H1 (cell line): ENCODE measurements around the gene HS6ST3.

ENCODE experiments used
- CTCF ChIP-seq, 3 experiments: IDR thresholded peaks; 1 replicate in 2 of 3; 2 replicates in 1 of 3; pipeline versions ENCODE4 v1.5.1 to v1.6.1; 2011; ENCODE audit warnings: low read length in 3 of 3, mild to moderate bottlenecking in 3 of 3, inconsistent platforms in 2 of 3, low read depth in 1 of 3, moderate library complexity in 1 of 3; ENCODE audit not compliant: insufficient read depth in 1 of 3; ENCODE audit errors: control extremely low read depth in 1 of 3
- EGR1 ChIP-seq: IDR thresholded peaks from 2 replicates; pipeline ENCODE4 v1.6.1; 2011; ENCODE audit warnings: low read depth, low read length, borderline replicate concordance
- EP300 ChIP-seq, 2 experiments: IDR thresholded peaks; 1 replicate in 1 of 2; 2 replicates in 1 of 2; pipeline ENCODE4 v1.6.1; 2011 to 2012; ENCODE audit warnings: low read depth in 2 of 2, low read length in 2 of 2, mild to moderate bottlenecking in 2 of 2, borderline replicate concordance in 1 of 2, inconsistent platforms in 1 of 2, moderate library complexity in 1 of 2
- RAD21 ChIP-seq, 2 experiments: IDR thresholded peaks in 1 of 2; conservative IDR thresholded peaks in 1 of 2; 2 replicates each; pipeline ENCODE4 v1.6.1; 2011; ENCODE audit warnings: low read depth in 2 of 2, low read length in 2 of 2, improper control_type of control experiment in 1 of 2, inconsistent platforms in 1 of 2, mild to moderate bottlenecking in 1 of 2, moderate library complexity in 1 of 2
- TAF7 ChIP-seq: optimal IDR thresholded peaks from 2 replicates; pipeline ENCODE3; 2011; ENCODE audit warnings: low read depth, mild to moderate bottlenecking, inconsistent platforms, low read length, moderate library complexity, borderline replicate concordance

DNA sequence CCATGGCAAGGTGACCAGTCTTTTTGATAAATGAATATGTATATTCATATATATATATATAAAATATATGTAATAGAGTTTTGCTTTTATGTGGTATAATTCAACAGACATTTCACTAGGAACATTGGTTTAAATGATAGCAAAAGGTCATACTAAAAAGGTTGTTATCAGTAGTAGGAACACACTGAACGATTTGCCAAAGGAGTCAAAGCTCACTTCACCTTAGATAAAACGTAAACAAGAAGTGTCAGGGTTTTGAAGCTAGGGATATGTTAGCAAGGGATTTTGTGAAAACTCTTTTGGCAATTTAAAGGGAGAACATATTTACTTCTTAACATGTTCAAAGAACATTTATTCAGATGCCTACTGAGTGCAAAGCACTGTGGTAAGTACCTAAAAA is 8.0 kb upstream of the HS6ST3 start:
- TF ChIP-seq CTCF (IDR thresholded peaks at IDR 0.05; ENCODE audit: control extremely low read depth in 1 of 3, insufficient read depth in 1 of 3, low read depth in 1 of 3, low read length in 3 of 3) = no peak
- TF ChIP-seq RAD21 (IDR thresholded peaks at IDR 0.05 in 1 of 2, conservative IDR thresholded peaks at IDR 0.05 in 1 of 2; ENCODE audit: low read depth in 2 of 2, low read length in 2 of 2) = no peak
- no peak for TF ChIP-seq TAF7
- TF ChIP-seq EGR1 = no peak
- TF ChIP-seq EP300 (IDR thresholded peaks at IDR 0.05; ENCODE audit: borderline replicate concordance in 1 of 2, low read depth in 2 of 2, low read length in 2 of 2) = no peak
